GM18870 (cell line): ENCODE measurements around the gene MFAP4.

Experiments
- ATAC-seq: cut with Tn5 transposase; IDR thresholded peaks from one replicate; pipeline ENCODE4 v1.9.1; 2021; ENCODE audit warnings: moderate library complexity; ENCODE audit not compliant: unreplicated experiment

Gene MFAP4

GRCh38 chr17:19410091-19410490 lies 23.1 kb upstream of the MFAP4 start:
- ATAC-seq: no peak

- no peak for ATAC-seq
Observed at GRCh38 chr17:19409509-19409908, 22.5 kb upstream of the MFAP4 start.

GRCh38 chr17:19409066-19409465 lies 22.1 kb upstream of the MFAP4 start:
- ATAC-seq: no peak

- no peak for ATAC-seq
Observed at GRCh38 chr17:19408346-19408710, 21.3 kb upstream of the MFAP4 start.

- no peak for ATAC-seq
Observed at GRCh38 chr17:19407601-19408345, 20.8 kb upstream of the MFAP4 start.

- ATAC-seq: no peak
Observed at GRCh38 chr17:19405114-19405513, 18.1 kb upstream of the MFAP4 start.

- no peak for ATAC-seq
Observed at GRCh38 chr17:19404264-19404663, 17.3 kb upstream of the MFAP4 start.

- no peak for ATAC-seq
Observed at GRCh38 chr17:19403021-19403420, 16.0 kb upstream of the MFAP4 start.

GRCh38 chr17:19402171-19402570 lies 15.2 kb upstream of the MFAP4 start:
- ATAC-seq: no peak

GRCh38 chr17:19401321-19402010 lies 14.5 kb upstream of the MFAP4 start:
- ATAC-seq: no peak

GRCh38 chr17:19399750-19400450 lies 12.9 kb upstream of the MFAP4 start:
- no peak for ATAC-seq

- ATAC-seq: no peak
Observed at GRCh38 chr17:19398301-19399181, 11.6 kb upstream of the MFAP4 start.

GRCh38 chr17:19397556-19398041 lies 10.6 kb upstream of the MFAP4 start:
- no peak for ATAC-seq

GRCh38 chr17:19392303-19392702 lies 5.3 kb upstream of the MFAP4 start:
- ATAC-seq: no peak

- no peak for ATAC-seq
Observed at GRCh38 chr17:19391432-19391831, 4.4 kb upstream of the MFAP4 start.

GRCh38 chr17:19390951-19391350 lies 4.0 kb upstream of the MFAP4 start:
- no peak for ATAC-seq

- ATAC-seq: no peak
Observed at GRCh38 chr17:19388791-19389785, 2.1 kb upstream of the MFAP4 start.

GRCh38 chr17:19387921-19388521 lies 1.0 kb upstream of the MFAP4 start:
- no peak for ATAC-seq
